ENCODE data around the gene ARID4B.

GRCh38 chr1:235181561-235182245 is 146.3 kb downstream of the ARID4B start:
- TF ChIP-seq POLR2AphosphoS5 (IDR thresholded peaks at IDR 0.05; ENCODE audit: low read depth, low read length), result no peak
- TF ChIP-seq POLR2A (IDR thresholded peaks at IDR 0.05; ENCODE audit: low read depth, low read length), result no peak
